Body of pancreas (tissue), 4 donors: ENCODE measurements around the gene AFF3. TPM values are rescaled to one million over a fixed set of nuclear protein-coding genes. Genes with fewer than 3 reads are reported as not detected.

Source experiments
- ATAC-seq: fragments of 150-250 bp; one replicate; pipeline ENCODE4 v1.9.1; 2016
- DNase-seq, 4 donors: peaks; one replicate each; pipeline ENCODE4 v3.0.0-alpha.2; 2019
- H3K27ac ChIP-seq, 4 donors: fragments of 200-600 bp; sonication (generic); 1 replicate in 3 of 4; 2 replicates in 1 of 4; pipeline versions ENCODE4 v1.5.1 to v1.6.1; 2016 to 2019; ENCODE audit warnings: mild to moderate bottlenecking in 1 of 4, mixed read lengths in 1 of 4, moderate library complexity in 1 of 4
- H3K27me3 ChIP-seq, 2 donors: fragments of 200-600 bp; sonication (generic); one replicate each; pipeline ENCODE4 v1.6.0; 2016; ENCODE audit warnings: mild to moderate bottlenecking in 1 of 2
- H3K36me3 ChIP-seq, 2 donors: fragments of 200-600 bp; sonication (generic); replicated peaks in 1 of 2; 2 replicates each; pipeline ENCODE4 v1.5.1; 2016; ENCODE audit warnings: low read depth in 2 of 2; ENCODE audit not compliant: insufficient read depth in 1 of 2
- H3K4me1 ChIP-seq: fragments of 200-600 bp; sonication (generic); one replicate; pipeline ENCODE4 v1.6.0; 2016
- H3K4me3 ChIP-seq, 2 donors: fragments of 200-600 bp; sonication (generic); 1 replicate in 1 of 2; 2 replicates in 1 of 2; pipeline ENCODE4 v1.5.1; 2016 to 2019
- H3K9me3 ChIP-seq, 3 donors: fragments of 200-600 bp; sonication (generic); 1 replicate in 2 of 3; 2 replicates in 1 of 3; pipeline ENCODE4 v1.5.1; 2016
- POLR2A ChIP-seq, 3 donors: fragments of 450-650 bp; IDR thresholded peaks; one replicate each; pipeline ENCODE4 v1.6.1; 2016; ENCODE audit warnings: antibody characterized with exemption in 3 of 3, mild to moderate bottlenecking in 2 of 3
- WGBS, 2 donors: methylation state at CpG; one replicate each; pipeline ENCODE4 v1.1.5; 2017; 5-methylcytosine and 5-hydroxymethylcytosine counted together
- intact Hi-C: fragments of 100-400 bp; cut with DNase I; formaldehyde crosslinking; loops from one replicate; pipeline ENCODE4 v1.15.1; 2023
- total RNA-seq, 2 donors: library from RNA; depleted of rRNA; stranded (reverse); fragments of >200 nt; gene quantifications; one replicate each; pipeline ENCODE4 v1.1.0, GENCODE V29; 2016
- TF ChIP-seq, protein P1 (sequence below), 7 experiments: fragments of 450-650 bp in 4 of 7; fragments of 200-600 bp in 3 of 7; sonication (generic) in 3 of 7; IDR thresholded peaks; one replicate each; pipeline ENCODE4 v1.5.1; 2016 to 2019; ENCODE audit warnings: antibody characterized with exemption in 7 of 7

The AFF3 gene
- total RNA-seq, 2 donors from 2014 or later, result 0.52 to 0.99 TPM

- DNase-seq, result no peak
- no peaks in the 10 kb centered on the region for H3K36me3 ChIP-seq
- H3K27me3 ChIP-seq, result no peaks in the 10 kb centered on the region
- H3K4me3 ChIP-seq, result no peak overlapping the region
- no peaks in the 10 kb centered on the region for H3K9me3 ChIP-seq
- ATAC-seq, result no peak
- intact Hi-C loops, result no loop called here
- no peaks in the 10 kb centered on the region for H3K4me1 ChIP-seq
- H3K27ac ChIP-seq, result no peak overlapping the region
- TF ChIP-seq POLR2A (IDR thresholded peaks at IDR 0.05), result no peak
- TF ChIP-seq, protein P1, sequence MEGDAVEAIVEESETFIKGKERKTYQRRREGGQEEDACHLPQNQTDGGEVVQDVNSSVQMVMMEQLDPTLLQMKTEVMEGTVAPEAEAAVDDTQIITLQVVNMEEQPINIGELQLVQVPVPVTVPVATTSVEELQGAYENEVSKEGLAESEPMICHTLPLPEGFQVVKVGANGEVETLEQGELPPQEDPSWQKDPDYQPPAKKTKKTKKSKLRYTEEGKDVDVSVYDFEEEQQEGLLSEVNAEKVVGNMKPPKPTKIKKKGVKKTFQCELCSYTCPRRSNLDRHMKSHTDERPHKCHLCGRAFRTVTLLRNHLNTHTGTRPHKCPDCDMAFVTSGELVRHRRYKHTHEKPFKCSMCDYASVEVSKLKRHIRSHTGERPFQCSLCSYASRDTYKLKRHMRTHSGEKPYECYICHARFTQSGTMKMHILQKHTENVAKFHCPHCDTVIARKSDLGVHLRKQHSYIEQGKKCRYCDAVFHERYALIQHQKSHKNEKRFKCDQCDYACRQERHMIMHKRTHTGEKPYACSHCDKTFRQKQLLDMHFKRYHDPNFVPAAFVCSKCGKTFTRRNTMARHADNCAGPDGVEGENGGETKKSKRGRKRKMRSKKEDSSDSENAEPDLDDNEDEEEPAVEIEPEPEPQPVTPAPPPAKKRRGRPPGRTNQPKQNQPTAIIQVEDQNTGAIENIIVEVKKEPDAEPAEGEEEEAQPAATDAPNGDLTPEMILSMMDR (IDR thresholded peaks at IDR 0.05), result no peak
- 76 to 90% methylated on average over 7 of the region's 7 CpGs for WGBS, 2 donors
Measured at GRCh38 chr2:99831772-99832171, 310.6 kb downstream of the AFF3 start.

DNA sequence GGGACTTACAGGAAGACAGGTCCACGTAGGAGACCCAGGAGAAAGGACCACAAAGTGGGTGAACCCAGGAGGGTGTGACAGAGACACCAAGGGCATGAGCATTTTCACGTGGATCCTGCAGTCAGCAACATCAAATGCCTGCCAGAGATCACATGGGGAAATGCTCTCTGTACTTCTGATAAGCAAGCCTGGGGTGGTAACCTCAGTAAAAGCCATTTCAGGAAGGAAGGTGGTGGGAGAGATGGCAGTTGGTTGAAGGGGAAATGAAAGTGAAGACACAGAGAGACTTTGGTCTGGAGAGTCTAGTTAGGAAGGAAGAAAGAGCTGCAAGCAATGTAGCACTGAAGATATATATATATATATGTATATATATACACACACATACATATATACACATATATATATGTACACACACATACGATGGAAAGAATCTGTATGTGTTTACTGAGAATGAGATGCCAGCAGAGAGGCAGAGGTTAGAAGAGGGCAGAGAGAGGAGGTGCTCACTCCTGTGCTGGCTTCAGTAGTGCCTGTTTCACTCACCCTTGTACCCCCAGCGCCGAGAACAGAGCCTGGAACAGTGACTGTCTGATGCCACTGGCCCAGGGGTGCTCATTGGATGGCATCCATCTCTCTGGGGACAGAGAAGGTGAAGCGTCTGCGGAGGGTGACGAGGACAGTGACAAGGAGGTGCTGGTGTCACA lies 314.9 kb downstream of the AFF3 start:
- Histone ChIP-seq H3K27me3 (peaks cover 0 to 3% of the 10 kb centered on the region in 2 donors), H3K27ac (no peak overlapping the region), H3K9me3 (no peaks in the 10 kb centered on the region), H3K4me3 (no peak overlapping the region), H3K36me3 (no peaks in the 10 kb centered on the region), H3K4me1 (no peaks in the 10 kb centered on the region)
- peak in 1 of 4 donors; percentile 6 for DNase-seq
- no peak for TF ChIP-seq POLR2A (IDR thresholded peaks at IDR 0.05)
- TF ChIP-seq, protein P1 (IDR thresholded peaks at IDR 0.05), result no peak
- WGBS, 2 donors, result 65 to 76% methylated on average over 7 to 8 of the region's 8 CpGs
- no peak for ATAC-seq
- intact Hi-C loops, result no loop called here

GRCh38 chr2:99825630-99826029 lies 316.8 kb downstream of the AFF3 start:
- Histone ChIP-seq H3K9me3 (no peaks in the 10 kb centered on the region), H3K36me3 (no peaks in the 10 kb centered on the region), H3K27ac (no peak overlapping the region), H3K4me3 (no peak overlapping the region), H3K27me3 (peaks cover 0 to 3% of the 10 kb centered on the region in 2 donors), H3K4me1 (no peaks in the 10 kb centered on the region)
- DNase-seq (no peak), ATAC-seq (no peak)
- intact Hi-C loops, result no loop called here
- no peak for TF ChIP-seq POLR2A (IDR thresholded peaks at IDR 0.05)
- TF ChIP-seq, protein P1 (IDR thresholded peaks at IDR 0.05), result no peak

DNA sequence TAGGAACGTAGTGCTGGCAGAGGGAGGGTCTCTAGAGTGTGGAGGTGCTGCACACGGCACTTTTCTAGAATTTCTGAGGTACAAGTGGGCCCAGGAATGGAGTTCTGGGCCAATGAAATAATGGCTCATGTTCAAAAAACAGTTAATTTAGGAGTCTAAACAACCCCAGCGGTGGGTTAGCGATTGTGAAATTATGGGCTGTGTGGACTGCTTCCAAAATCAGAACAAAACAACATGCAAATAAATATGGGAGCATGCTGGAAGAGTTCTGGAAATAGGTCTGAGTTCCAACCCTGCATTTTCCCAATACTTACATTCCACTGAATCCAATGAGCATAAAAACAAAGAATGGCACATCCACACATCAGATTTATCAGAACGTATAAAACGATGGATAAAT lies 317.6 kb downstream of the AFF3 start:
- Histone ChIP-seq H3K36me3 (no peaks in the 10 kb centered on the region), H3K27me3 (peaks cover 0 to 3% of the 10 kb centered on the region in 2 donors), H3K27ac (no peak overlapping the region), H3K4me1 (no peaks in the 10 kb centered on the region), H3K9me3 (no peaks in the 10 kb centered on the region), H3K4me3 (no peak overlapping the region)
- ATAC-seq (no peak), DNase-seq (no peak)
- intact Hi-C loops, result no loop called here
- WGBS, 2 donors, result 70 to 74% methylated on average over 6 of the region's 6 CpGs
- TF ChIP-seq POLR2A (IDR thresholded peaks at IDR 0.05), result no peak
- TF ChIP-seq, protein P1 (IDR thresholded peaks at IDR 0.05), result no peak
